ENCODE results near the gene DENND10.

DNA sequence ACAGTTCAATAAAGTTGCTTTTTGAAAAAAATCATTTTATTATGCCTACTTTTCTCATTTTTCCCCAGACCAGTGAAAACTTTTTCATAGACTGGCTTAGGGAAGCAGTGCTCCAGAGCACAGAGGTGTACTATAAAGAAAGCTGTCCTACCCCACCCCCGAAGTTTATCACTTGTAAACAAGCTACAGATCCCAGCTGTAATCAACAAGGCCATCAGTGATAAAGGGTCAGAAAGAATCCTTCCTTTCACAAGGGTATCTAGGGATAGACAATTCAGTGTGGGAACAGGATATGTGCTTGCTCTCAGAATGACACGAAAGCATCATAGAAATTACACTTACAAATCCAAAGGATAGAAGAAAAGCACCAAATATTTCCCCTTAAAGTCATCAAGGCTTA is 70.2 kb downstream of the DENND10 start:
- TF ChIP-seq, protein P1, sequence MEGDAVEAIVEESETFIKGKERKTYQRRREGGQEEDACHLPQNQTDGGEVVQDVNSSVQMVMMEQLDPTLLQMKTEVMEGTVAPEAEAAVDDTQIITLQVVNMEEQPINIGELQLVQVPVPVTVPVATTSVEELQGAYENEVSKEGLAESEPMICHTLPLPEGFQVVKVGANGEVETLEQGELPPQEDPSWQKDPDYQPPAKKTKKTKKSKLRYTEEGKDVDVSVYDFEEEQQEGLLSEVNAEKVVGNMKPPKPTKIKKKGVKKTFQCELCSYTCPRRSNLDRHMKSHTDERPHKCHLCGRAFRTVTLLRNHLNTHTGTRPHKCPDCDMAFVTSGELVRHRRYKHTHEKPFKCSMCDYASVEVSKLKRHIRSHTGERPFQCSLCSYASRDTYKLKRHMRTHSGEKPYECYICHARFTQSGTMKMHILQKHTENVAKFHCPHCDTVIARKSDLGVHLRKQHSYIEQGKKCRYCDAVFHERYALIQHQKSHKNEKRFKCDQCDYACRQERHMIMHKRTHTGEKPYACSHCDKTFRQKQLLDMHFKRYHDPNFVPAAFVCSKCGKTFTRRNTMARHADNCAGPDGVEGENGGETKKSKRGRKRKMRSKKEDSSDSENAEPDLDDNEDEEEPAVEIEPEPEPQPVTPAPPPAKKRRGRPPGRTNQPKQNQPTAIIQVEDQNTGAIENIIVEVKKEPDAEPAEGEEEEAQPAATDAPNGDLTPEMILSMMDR (IDR thresholded peaks at IDR 0.05): no peak
- TF ChIP-seq POLR2A (IDR thresholded peaks at IDR 0.05): no peak
